WERI-Rb-1 (cell line): ENCODE results near the gene BAZ2B.

Experiments
- DNase-seq: peaks from one replicate; pipeline ENCODE4 v3.0.0-alpha.2; 2020
- H3K27ac ChIP-seq: fragments of 250-450 bp; sonication (Bioruptor Pico); 2 replicates; pipeline ENCODE4 v1.5.1; 2020; ENCODE audit warnings: mild to moderate bottlenecking, moderate library complexity
- H3K27me3 ChIP-seq: fragments of 250-450 bp; sonication (Bioruptor Pico); 2 replicates; pipeline ENCODE4 v1.5.1; 2021; ENCODE audit warnings: mild to moderate bottlenecking, low read depth, moderate library complexity; ENCODE audit not compliant: insufficient read depth, severe bottlenecking
- H3K36me3 ChIP-seq: fragments of 250-450 bp; sonication (Bioruptor Pico); 2 replicates; pipeline ENCODE4 v1.5.1; 2020; ENCODE audit warnings: mild to moderate bottlenecking, moderate library complexity
- H3K4me3 ChIP-seq: 2 replicates; pipeline ENCODE4 v1.5.1; 2011; ENCODE audit warnings: low read depth, mild to moderate bottlenecking, control low read depth, low read length
- H3K9me3 ChIP-seq: fragments of 250-450 bp; sonication (Bioruptor Pico); 2 replicates; pipeline ENCODE4 v1.5.1; 2021; ENCODE audit warnings: mild to moderate bottlenecking, moderate library complexity; ENCODE audit not compliant: severe bottlenecking
- TF ChIP-seq, protein P1 (sequence below): IDR thresholded peaks from 2 replicates; pipeline ENCODE4 v1.5.1; 2011; ENCODE audit warnings: low read depth, mild to moderate bottlenecking, control low read depth, inconsistent platforms, low read length

The BAZ2B gene

DNA sequence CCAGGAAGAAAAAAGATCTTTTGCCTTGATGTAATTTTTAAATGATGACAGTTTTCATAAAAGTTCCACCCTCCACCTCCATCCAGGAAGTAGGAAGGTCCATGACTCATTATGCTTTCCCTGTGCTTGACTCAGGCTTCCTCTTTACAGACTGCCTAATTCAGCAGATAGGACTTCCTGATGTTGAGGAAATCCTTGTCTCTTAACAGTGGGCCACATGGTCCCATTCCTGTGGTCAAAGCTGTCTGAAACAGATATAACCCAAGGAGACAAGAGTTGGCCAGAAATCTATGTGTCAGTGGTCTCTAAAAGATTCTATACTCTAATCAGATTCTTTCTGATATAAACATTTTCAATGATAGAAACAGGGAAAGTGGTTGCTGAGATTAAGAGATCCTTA lies 119.1 kb downstream of the BAZ2B start:
- TF ChIP-seq, protein P1, sequence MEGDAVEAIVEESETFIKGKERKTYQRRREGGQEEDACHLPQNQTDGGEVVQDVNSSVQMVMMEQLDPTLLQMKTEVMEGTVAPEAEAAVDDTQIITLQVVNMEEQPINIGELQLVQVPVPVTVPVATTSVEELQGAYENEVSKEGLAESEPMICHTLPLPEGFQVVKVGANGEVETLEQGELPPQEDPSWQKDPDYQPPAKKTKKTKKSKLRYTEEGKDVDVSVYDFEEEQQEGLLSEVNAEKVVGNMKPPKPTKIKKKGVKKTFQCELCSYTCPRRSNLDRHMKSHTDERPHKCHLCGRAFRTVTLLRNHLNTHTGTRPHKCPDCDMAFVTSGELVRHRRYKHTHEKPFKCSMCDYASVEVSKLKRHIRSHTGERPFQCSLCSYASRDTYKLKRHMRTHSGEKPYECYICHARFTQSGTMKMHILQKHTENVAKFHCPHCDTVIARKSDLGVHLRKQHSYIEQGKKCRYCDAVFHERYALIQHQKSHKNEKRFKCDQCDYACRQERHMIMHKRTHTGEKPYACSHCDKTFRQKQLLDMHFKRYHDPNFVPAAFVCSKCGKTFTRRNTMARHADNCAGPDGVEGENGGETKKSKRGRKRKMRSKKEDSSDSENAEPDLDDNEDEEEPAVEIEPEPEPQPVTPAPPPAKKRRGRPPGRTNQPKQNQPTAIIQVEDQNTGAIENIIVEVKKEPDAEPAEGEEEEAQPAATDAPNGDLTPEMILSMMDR: no peak
- Histone ChIP-seq H3K4me3 (no peak overlapping the region), H3K27me3 (no peaks in the 10 kb centered on the region), H3K9me3 (peaks cover 3% of the 10 kb centered on the region), H3K27ac (no peak overlapping the region), H3K36me3 (peaks cover 10% of the 10 kb centered on the region)
- DNase-seq: no peak

DNA sequence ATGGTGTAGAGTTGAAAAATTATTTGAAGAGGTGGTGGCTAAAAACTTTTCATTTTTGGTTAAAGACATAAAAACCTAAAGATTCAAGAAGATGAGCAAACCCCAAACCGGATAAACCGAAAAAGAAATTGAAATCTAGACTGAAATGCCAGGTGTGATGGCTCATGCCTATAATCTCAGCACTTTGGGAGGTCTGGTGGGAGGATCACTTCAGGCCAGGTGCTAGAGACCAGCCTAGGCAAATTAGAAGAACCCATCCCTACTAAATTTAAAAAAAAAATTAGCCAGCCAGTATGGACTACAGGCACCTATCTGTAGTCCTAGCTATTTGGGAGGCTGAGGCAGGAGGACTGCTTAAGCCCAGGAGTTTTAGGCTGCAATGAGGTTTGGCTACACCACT lies 126.9 kb downstream of the BAZ2B start:
- no peak for DNase-seq
- TF ChIP-seq, protein P1: no peak
- Histone ChIP-seq H3K9me3 (no peaks in the 10 kb centered on the region), H3K36me3 (no peaks in the 10 kb centered on the region), H3K4me3 (no peak overlapping the region), H3K27me3 (no peaks in the 10 kb centered on the region), H3K27ac (no peak overlapping the region)

DNA sequence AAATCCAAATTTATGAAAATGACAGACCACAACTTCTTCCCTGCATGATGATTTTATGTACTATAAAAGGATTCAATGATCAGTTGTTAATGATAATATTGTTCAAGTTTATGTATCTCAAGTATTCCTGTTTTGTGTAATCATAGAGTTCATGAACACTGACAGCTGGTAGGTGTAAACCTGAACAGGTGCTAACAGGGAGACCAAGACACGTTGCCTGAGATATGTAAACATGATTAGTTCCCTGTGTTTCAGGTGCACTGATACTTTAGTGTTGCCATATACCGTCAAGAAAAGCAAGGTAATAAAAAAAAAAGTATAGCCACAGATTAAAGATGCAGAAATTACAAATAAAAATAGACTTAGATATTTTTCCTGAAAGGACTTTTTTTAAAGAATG lies 131.8 kb downstream of the BAZ2B start:
- Histone ChIP-seq H3K27me3 (no peaks in the 10 kb centered on the region), H3K9me3 (no peaks in the 10 kb centered on the region), H3K27ac (no peak overlapping the region), H3K36me3 (no peaks in the 10 kb centered on the region), H3K4me3 (no peak overlapping the region)
- TF ChIP-seq, protein P1: no peak
- no peak for DNase-seq

DNA sequence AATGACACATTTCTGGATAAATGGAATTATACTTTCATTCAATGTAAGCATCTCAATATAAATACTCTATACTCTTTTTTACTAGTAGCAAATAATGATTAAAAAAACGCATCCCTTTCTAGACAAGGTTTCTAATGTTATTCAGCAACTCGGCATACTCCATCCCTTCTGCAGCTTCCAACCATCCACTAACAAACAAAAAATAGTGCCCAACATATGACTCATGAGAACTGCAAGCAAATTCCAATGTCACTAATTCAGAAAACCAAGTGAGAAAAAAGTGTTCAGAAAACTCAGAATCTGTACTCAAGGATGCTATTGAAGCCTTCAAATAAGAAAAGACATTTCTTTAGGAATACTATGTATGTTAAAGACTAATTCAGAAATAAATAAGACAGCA lies 140.0 kb downstream of the BAZ2B start:
- DNase-seq: no peak
- Histone ChIP-seq H3K36me3 (peaks cover 35% of the 10 kb centered on the region), H3K9me3 (no peaks in the 10 kb centered on the region), H3K27me3 (no peaks in the 10 kb centered on the region), H3K27ac (no peak overlapping the region), H3K4me3 (no peak overlapping the region)
- TF ChIP-seq, protein P1: no peak

DNA sequence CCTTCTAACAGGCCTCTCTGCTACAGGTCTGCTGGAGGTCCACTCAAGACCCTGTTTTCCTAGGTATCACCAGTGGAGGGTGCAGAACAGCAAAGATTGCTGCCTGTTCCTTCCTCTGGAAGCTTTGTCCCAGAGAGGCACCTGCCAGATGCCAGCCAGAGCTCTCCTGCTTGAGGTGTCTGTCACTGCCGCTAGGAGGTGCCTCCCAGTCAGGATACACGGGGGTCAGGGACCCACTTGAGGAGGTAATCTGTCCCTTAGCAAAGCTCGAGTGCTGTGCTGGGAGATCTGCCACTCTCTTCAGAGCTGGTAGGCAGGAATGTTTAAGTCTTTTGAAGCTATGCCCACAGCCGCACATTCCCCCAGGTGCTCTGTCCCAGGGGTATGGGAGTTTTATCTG lies 140.6 kb downstream of the BAZ2B start:
- Histone ChIP-seq H3K9me3 (no peaks in the 10 kb centered on the region), H3K4me3 (no peak overlapping the region), H3K36me3 (peaks cover 35% of the 10 kb centered on the region), H3K27me3 (no peaks in the 10 kb centered on the region), H3K27ac (no peak overlapping the region)
- TF ChIP-seq, protein P1: no peak
- no peak for DNase-seq

DNA sequence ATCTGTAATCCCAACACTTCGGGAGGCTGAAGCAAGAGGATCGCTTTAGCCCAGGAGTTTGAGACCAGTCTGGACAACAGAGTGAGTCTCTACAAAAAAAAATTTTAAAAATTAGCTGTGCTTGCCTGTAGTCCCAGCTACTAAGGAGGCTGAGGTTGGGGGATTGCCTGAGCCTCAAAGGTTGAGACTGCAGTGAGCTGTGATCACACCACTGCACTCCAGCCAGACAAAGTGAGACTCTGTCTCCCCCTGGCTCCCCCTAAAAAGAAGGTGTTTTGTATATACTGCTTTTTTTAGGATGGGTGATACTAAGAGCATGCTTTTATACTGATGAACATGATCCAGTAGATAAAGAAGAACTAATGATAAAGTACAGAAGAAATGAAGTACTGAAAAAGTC lies 145.0 kb downstream of the BAZ2B start:
- TF ChIP-seq, protein P1: no peak

More for the DNA sequence above, 145.0 kb downstream of the BAZ2B start:
- no peak overlapping the region for H3K4me3 ChIP-seq
- no peak for DNase-seq
- H3K36me3 ChIP-seq: peaks cover 14% of the 10 kb centered on the region
- no peaks in the 10 kb centered on the region for H3K27me3 ChIP-seq
- no peaks in the 10 kb centered on the region for H3K9me3 ChIP-seq
- H3K27ac ChIP-seq: no peak overlapping the region
